ENCODE results near the gene LIAS.

The LIAS gene

GRCh38 chr4:39427520-39428114 is 31.2 kb upstream of the LIAS start:
- no peak for TF ChIP-seq CTCF (IDR thresholded peaks at IDR 0.05; ENCODE audit: low read depth, low read length, missing control alignments)
- in situ Hi-C loops (cut with HindIII; ENCODE audit: low sequenced_read_pairs), result no loop called here
- DNase-seq (ENCODE audit: low read depth), result no peak
- no peak overlapping the region for H3K4me3 ChIP-seq (ENCODE audit: low read depth, low read length)

- DNase-seq (ENCODE audit: low read depth), result no peak
- in situ Hi-C loops (cut with HindIII; ENCODE audit: low sequenced_read_pairs), result no loop called here
- TF ChIP-seq CTCF (IDR thresholded peaks at IDR 0.05; ENCODE audit: low read depth, low read length, missing control alignments), result no peak
- H3K4me3 ChIP-seq (ENCODE audit: low read depth, low read length), result no peak overlapping the region
Observed at GRCh38 chr4:39429476-39430334, 29.2 kb upstream of the LIAS start.

GRCh38 chr4:39433878-39434492 is 24.9 kb upstream of the LIAS start:
- DNase-seq (ENCODE audit: low read depth), result no peak
- H3K4me3 ChIP-seq (ENCODE audit: low read depth, low read length), result no peak overlapping the region
- in situ Hi-C loops (cut with HindIII; ENCODE audit: low sequenced_read_pairs), result no loop called here
- TF ChIP-seq CTCF (IDR thresholded peaks at IDR 0.05; ENCODE audit: low read depth, low read length, missing control alignments), result no peak

- TF ChIP-seq CTCF (IDR thresholded peaks at IDR 0.05; ENCODE audit: low read depth, low read length, missing control alignments), result peak; percentile 9
- no peak for DNase-seq (ENCODE audit: low read depth)
- in situ Hi-C loops (cut with HindIII; ENCODE audit: low sequenced_read_pairs), result no loop called here
- H3K4me3 ChIP-seq (ENCODE audit: low read depth, low read length), result no peak overlapping the region
Observed at GRCh38 chr4:39435659-39436563, 22.9 kb upstream of the LIAS start.

- H3K4me3 ChIP-seq (ENCODE audit: low read depth, low read length), result no peak overlapping the region
- DNase-seq (ENCODE audit: low read depth), result no peak
- TF ChIP-seq CTCF (IDR thresholded peaks at IDR 0.05; ENCODE audit: low read depth, low read length, missing control alignments), result no peak
- in situ Hi-C loops (cut with HindIII; ENCODE audit: low sequenced_read_pairs), result no loop called here
Observed at GRCh38 chr4:39441593-39441992, 17.3 kb upstream of the LIAS start.

GRCh38 chr4:39442998-39443397 is 15.9 kb upstream of the LIAS start:
- in situ Hi-C loops (cut with HindIII; ENCODE audit: low sequenced_read_pairs), result no loop called here
- DNase-seq (ENCODE audit: low read depth), result no peak
- TF ChIP-seq CTCF (IDR thresholded peaks at IDR 0.05; ENCODE audit: low read depth, low read length, missing control alignments), result no peak
- no peak overlapping the region for H3K4me3 ChIP-seq (ENCODE audit: low read depth, low read length)

All from astrocyte of the cerebellum (primary cell).